GM12878 (cell line): Measurements from ENCODE around the gene CAMK2B. TPM values are rescaled to one million over a fixed set of nuclear protein-coding genes. Genes with fewer than 3 reads are reported as not detected.

Experiments
- ATF3 ChIP-seq: IDR thresholded peaks from 2 replicates; pipeline ENCODE4 v1.6.1; 2011; ENCODE audit warnings: low read depth, mild to moderate bottlenecking, low read length, moderate library complexity, borderline replicate concordance; ENCODE audit errors: extremely low read depth
- ATF7 ChIP-seq: fragments of 450-650 bp; IDR thresholded peaks from 2 replicates; pipeline ENCODE4 v1.6.1; 2016; ENCODE audit warnings: low read depth, mild to moderate bottlenecking
- BMI1 ChIP-seq: fragments of 450-650 bp; IDR thresholded peaks from 2 replicates; pipeline ENCODE4 v1.6.1; 2016; ENCODE audit warnings: mild to moderate bottlenecking, moderate library complexity, borderline replicate concordance
- CBX3 ChIP-seq: fragments of 200-600 bp; sonication (generic); IDR thresholded peaks from 2 replicates; pipeline ENCODE4 v1.6.1; 2016; ENCODE audit warnings: low read depth, borderline replicate concordance
- CEBPB ChIP-seq, 2 experiments: fragments of 150-350 bp in 1 of 2; IDR thresholded peaks; 2 replicates each; pipeline ENCODE4 v1.6.1; 2012 to 2014; ENCODE audit warnings: low read depth in 2 of 2, low read length in 2 of 2, borderline replicate concordance in 1 of 2, inconsistent platforms in 1 of 2
- CHD2 ChIP-seq: IDR thresholded peaks from 2 replicates; pipeline ENCODE4 v1.6.1; 2011; ENCODE audit warnings: low read depth, low read length, improper control_type of control experiment, borderline replicate concordance
- EED ChIP-seq: sonication (generic); IDR thresholded peaks from 2 replicates; pipeline ENCODE4 v1.6.1; 2016; ENCODE audit warnings: antibody characterized with exemption, low read depth
- EP300 ChIP-seq, 2 experiments: fragments of 150-350 bp in 1 of 2; IDR thresholded peaks; 2 replicates each; pipeline ENCODE4 v1.6.1; 2011 to 2012; ENCODE audit warnings: low read depth in 2 of 2, low read length in 2 of 2, borderline replicate concordance in 1 of 2, improper control_type of control experiment in 1 of 2, inconsistent platforms in 1 of 2; ENCODE audit not compliant: control insufficient read depth in 1 of 2
- GATAD2B ChIP-seq: fragments of 450-650 bp; conservative IDR thresholded peaks from 2 replicates; pipeline ENCODE4 v1.6.1; 2017; ENCODE audit warnings: low read depth, mild to moderate bottlenecking, moderate library complexity
- HCFC1 ChIP-seq: fragments of 150-350 bp; IDR thresholded peaks from 2 replicates; pipeline ENCODE4 v1.6.1; 2014; ENCODE audit warnings: low read length
- IKZF2 ChIP-seq, 2 experiments: fragments of 450-650 bp; IDR thresholded peaks; 2 replicates each; pipeline ENCODE4 v1.6.1; 2017; ENCODE audit warnings: mild to moderate bottlenecking in 2 of 2, moderate library complexity in 2 of 2
- MEF2B ChIP-seq: fragments of 450-650 bp; IDR thresholded peaks from 2 replicates; pipeline ENCODE4 v1.6.1; 2018; ENCODE audit warnings: mild to moderate bottlenecking, moderate library complexity; ENCODE audit not compliant: partially characterized antibody, poor library complexity, severe bottlenecking
- MTA2 ChIP-seq: fragments of 450-650 bp; IDR thresholded peaks from 2 replicates; pipeline ENCODE4 v1.6.1; 2016; ENCODE audit warnings: low read depth, mild to moderate bottlenecking, moderate library complexity
- NRF1 ChIP-seq: conservative IDR thresholded peaks from 2 replicates; pipeline ENCODE4 v1.6.1; 2011; ENCODE audit warnings: mild to moderate bottlenecking, low read depth, low read length, improper control_type of control experiment
- PBX3 ChIP-seq: IDR thresholded peaks from 2 replicates; pipeline ENCODE4 v1.6.1; 2011; ENCODE audit warnings: mild to moderate bottlenecking, low read depth, low read length, moderate library complexity; ENCODE audit not compliant: insufficient replicate concordance
- POLR2A ChIP-seq: IDR thresholded peaks from 2 replicates; pipeline ENCODE4 v1.6.1; 2011; ENCODE audit warnings: low read depth, mild to moderate bottlenecking, low read length
- POU2F2 ChIP-seq: IDR thresholded peaks from 3 replicates; pipeline ENCODE4 v1.6.1; 2011; ENCODE audit warnings: low read depth, mild to moderate bottlenecking, low read length, borderline replicate concordance
- RB1 ChIP-seq: fragments of 450-650 bp; formaldehyde crosslinking; IDR thresholded peaks from 2 replicates; pipeline ENCODE4 v1.6.1; 2017; ENCODE audit warnings: mild to moderate bottlenecking, borderline replicate concordance
- RELA ChIP-seq: fragments of 450-650 bp; IDR thresholded peaks from 2 replicates; pipeline ENCODE4 v1.8.0; 2014; ENCODE audit warnings: borderline replicate concordance; ENCODE audit not compliant: partially characterized antibody
- SIN3A ChIP-seq: IDR thresholded peaks from 2 replicates; pipeline ENCODE4 v1.6.1; 2012; ENCODE audit warnings: low read depth, low read length, improper control_type of control experiment
- SMAD5 ChIP-seq: IDR thresholded peaks from 2 replicates; pipeline ENCODE4 v1.6.1; 2016; ENCODE audit warnings: antibody characterized with exemption, low read depth
- SMARCA5 ChIP-seq: fragments of 450-650 bp; IDR thresholded peaks from 2 replicates; pipeline ENCODE4 v1.6.1; 2017; ENCODE audit warnings: mild to moderate bottlenecking
- SREBF2 ChIP-seq: IDR thresholded peaks from 2 replicates; pipeline ENCODE4 v1.6.1; 2012; ENCODE audit warnings: mild to moderate bottlenecking, low read length
- SRF ChIP-seq, 2 experiments: IDR thresholded peaks; 2 replicates each; pipeline ENCODE4 v1.6.1; 2011; ENCODE audit warnings: low read depth in 2 of 2, low read length in 2 of 2, mild to moderate bottlenecking in 1 of 2, moderate library complexity in 1 of 2
- STAT1 ChIP-seq: fragments of 450-650 bp; conservative IDR thresholded peaks from 2 replicates; pipeline ENCODE4 v1.6.1; 2014; ENCODE audit warnings: antibody characterized with exemption, mild to moderate bottlenecking
- SUZ12 ChIP-seq: fragments of 200-600 bp; sonication (generic); IDR thresholded peaks from one replicate; pipeline ENCODE4 v1.6.1; 2018; ENCODE audit warnings: antibody characterized with exemption, mild to moderate bottlenecking; ENCODE audit not compliant: unreplicated experiment
- TAF1 ChIP-seq: IDR thresholded peaks from 2 replicates; pipeline ENCODE4 v1.6.1; 2011; ENCODE audit warnings: mild to moderate bottlenecking, low read depth, low read length, borderline replicate concordance
- TARDBP ChIP-seq: IDR thresholded peaks from 2 replicates; pipeline ENCODE4 v1.6.1; 2016; ENCODE audit warnings: borderline replicate concordance
- USF2 ChIP-seq: IDR thresholded peaks from 2 replicates; pipeline ENCODE4 v1.6.1; 2011; ENCODE audit warnings: low read depth, low read length, improper control_type of control experiment, borderline replicate concordance
- ZNF24 ChIP-seq: fragments of 450-650 bp; IDR thresholded peaks from 2 replicates; pipeline ENCODE4 v1.6.1; 2017; ENCODE audit warnings: antibody characterized with exemption, mild to moderate bottlenecking
- ZZZ3 ChIP-seq: IDR thresholded peaks from 2 replicates; pipeline ENCODE4 v1.6.1; 2011; ENCODE audit warnings: low read depth; ENCODE audit not compliant: control insufficient read depth, insufficient read length
- polyA plus RNA-seq, 11 experiments: library from polyadenylated mRNA; depleted of rRNA in 4 of 11; unstranded in 6 of 11; stranded (reverse) in 5 of 11; fragments of >200 nt; fragmentation: Nextera tagmentation in 4 of 11; fragmentation: Illumina TruSeq in 1 of 11; extraction: Ambion mirVana in 4 of 11; extraction: Trizol in 1 of 11; gene quantifications; 1 replicate in 1 of 11; 2 replicates in 10 of 11; pipeline versions ENCODE4 v1.2.1 to v1.2.3, GENCODE V29; 2011 to 2016; ENCODE audit warnings: inconsistent platforms in 2 of 11, missing spikeins in 2 of 11, low read depth in 1 of 11
- total RNA-seq, 4 experiments: library from RNA; depleted of rRNA in 3 of 4; stranded (reverse); fragments of >200 nt in 3 of 4; fragmentation: Illumina TruSeq in 1 of 4; extraction: Trizol in 1 of 4; gene quantifications; 2 replicates each; pipeline versions ENCODE4 v1.2.1 to v1.2.3, GENCODE V29; 2013 to 2021

The CAMK2B gene
- total and polyA plus RNA-seq, 10 of the 15 experiments (the other 5 are each of a cell fraction or from before 2014, with no cell fraction given), result 0.06 to 0.23 (median 0.11) TPM; not detected in 5

DNA sequence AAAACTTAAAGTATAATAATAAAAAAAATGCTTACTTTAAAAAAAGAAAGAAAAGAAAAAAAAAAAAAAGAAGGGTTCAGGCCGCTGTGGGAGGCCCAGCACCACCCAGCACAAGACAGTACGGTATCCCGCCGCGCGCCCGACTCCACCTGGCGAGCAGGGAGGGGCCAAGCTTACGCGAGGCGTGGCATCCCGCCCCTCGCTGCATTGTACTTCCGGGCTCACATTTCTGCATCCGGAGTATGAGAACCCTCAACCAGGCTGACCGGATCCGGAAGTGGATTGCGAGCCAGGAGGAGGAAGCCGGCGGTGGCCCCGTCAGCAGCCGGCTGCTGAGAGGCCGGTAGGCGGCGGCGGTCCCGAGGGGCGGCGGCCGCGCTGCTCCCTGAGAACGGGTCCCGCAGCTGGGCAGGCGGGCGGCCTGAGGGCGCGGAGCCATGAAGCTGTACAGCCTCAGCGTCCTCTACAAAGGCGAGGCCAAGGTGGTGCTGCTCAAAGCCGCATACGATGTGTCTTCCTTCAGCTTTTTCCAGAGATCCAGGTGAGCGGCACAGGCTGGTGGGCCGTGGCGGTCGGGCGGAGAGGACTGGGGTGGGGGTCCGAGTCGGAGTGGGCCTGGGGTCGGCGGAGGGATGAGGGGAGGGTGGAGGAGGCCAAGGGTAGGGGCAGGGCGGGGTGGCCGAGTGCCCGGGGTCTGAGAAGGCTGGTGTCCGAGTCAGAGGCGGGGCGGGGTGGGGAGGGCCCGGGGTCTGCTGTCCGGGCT, 124.5 kb downstream of the CAMK2B start, which contains the start of gene YKT6 (continued):
- TF ChIP-seq SMARCA5 (peak; percentile 52; the same call in 1 of the 2 replicates), CEBPB (IDR thresholded peaks at IDR 0.05; ENCODE audit: borderline replicate concordance in 1 of 2, low read depth in 2 of 2, low read length in 2 of 2) (no peak), USF2 (no peak), EP300 (IDR thresholded peaks at IDR 0.05; ENCODE audit: borderline replicate concordance in 1 of 2, control insufficient read depth in 1 of 2, low read depth in 2 of 2, low read length in 2 of 2) (no peak), CHD2 (no peak), GATAD2B (peak; percentile 70), HCFC1 (peak; percentile 71), SMAD5 (peak; percentile 71; the same call in 1 of the 2 replicates), CBX3 (no peak), IKZF2 (IDR thresholded peaks at IDR 0.05) (no peak), SIN3A (peak; percentile 91), ATF7 (no peak), BMI1 (no peak), MTA2 (peak; percentile 74), NRF1 (no peak), SRF (IDR thresholded peaks at IDR 0.05; ENCODE audit: low read depth in 2 of 2, low read length in 2 of 2) (peak in 1 of 2 experiments; percentile 63; a peak in 1 of 4 replicates), POLR2A (peak; percentile 91), STAT1 (no peak), EED (no peak), SREBF2 (peak; percentile 76), TAF1 (peak; percentile 98), MEF2B (peak; percentile 72), RELA (no peak), RB1 (no peak), ZZZ3 (no peak), PBX3 (no peak), ATF3 (no peak), TARDBP (0 out of 2 replicates have a peak, but pooled peaks have one; percentile 39), SUZ12 (no peak), ZNF24 (no peak), POU2F2 (peak; percentile 55; the same call in 1 of the 3 replicates)
